ENCODE results near the gene ZNF445.

ZNF445 gene

GRCh38 chr3:44396200-44397171 is 81.0 kb downstream of the ZNF445 start:
- DNase-seq: no peak

GRCh38 chr3:44395714-44396113 is 81.8 kb downstream of the ZNF445 start:
- DNase-seq: no peak

- DNase-seq: no peak
Measured at GRCh38 chr3:44392489-44392888, 85.0 kb downstream of the ZNF445 start.

- no peak for DNase-seq
Measured at GRCh38 chr3:44387404-44387803, 90.1 kb downstream of the ZNF445 start.

Data from cerebellar nuclear complex (tissue), 1 donor.